Ishikawa (cell line): ENCODE measurements around the gene PARD3.

Experiments used
- CEBPB ChIP-seq: IDR thresholded peaks from 2 replicates; pipeline ENCODE4 v1.6.1; 2012
- CREB1 ChIP-seq: IDR thresholded peaks from 2 replicates; pipeline ENCODE4 v1.6.1; 2012; ENCODE audit warnings: low read depth
- EGR1 ChIP-seq: IDR thresholded peaks from 2 replicates; pipeline ENCODE4 v1.6.1; 2012
- EP300 ChIP-seq: IDR thresholded peaks from 2 replicates; pipeline ENCODE4 v1.6.1; 2012; ENCODE audit warnings: borderline replicate concordance
- FOXM1 ChIP-seq: IDR thresholded peaks from 2 replicates; pipeline ENCODE4 v1.6.1; 2012; ENCODE audit warnings: low read depth, borderline replicate concordance
- NFIC ChIP-seq: IDR thresholded peaks from 2 replicates; pipeline ENCODE4 v1.6.1; 2012
- RAD21 ChIP-seq: IDR thresholded peaks from 2 replicates; pipeline ENCODE4 v1.6.1; 2012; ENCODE audit warnings: low read depth
- TAF1 ChIP-seq: IDR thresholded peaks from 2 replicates; pipeline ENCODE4 v1.6.1; 2012; ENCODE audit warnings: low read depth, mild to moderate bottlenecking
- TCF12 ChIP-seq: IDR thresholded peaks from 2 replicates; pipeline ENCODE4 v1.6.1; 2012; ENCODE audit warnings: low read depth
- TEAD4 ChIP-seq: IDR thresholded peaks from 2 replicates; pipeline ENCODE4 v1.6.1; 2012
- YY1 ChIP-seq: IDR thresholded peaks from 2 replicates; pipeline ENCODE4 v1.6.1; 2012; ENCODE audit warnings: low read depth
- ZBTB7A ChIP-seq: IDR thresholded peaks from 2 replicates; pipeline ENCODE4 v1.6.1; 2012; ENCODE audit warnings: low read depth
- TF ChIP-seq, protein P1 (sequence below): IDR thresholded peaks from 2 replicates; pipeline ENCODE4 v1.6.1; 2012
- TF ChIP-seq, protein P2 (sequence below): IDR thresholded peaks from 2 replicates; pipeline ENCODE4 v1.6.1; 2012
- TF ChIP-seq, protein P3 (sequence below): IDR thresholded peaks from 2 replicates; pipeline ENCODE4 v1.6.1; 2012; ENCODE audit warnings: low read depth, mild to moderate bottlenecking

PARD3 gene

DNA sequence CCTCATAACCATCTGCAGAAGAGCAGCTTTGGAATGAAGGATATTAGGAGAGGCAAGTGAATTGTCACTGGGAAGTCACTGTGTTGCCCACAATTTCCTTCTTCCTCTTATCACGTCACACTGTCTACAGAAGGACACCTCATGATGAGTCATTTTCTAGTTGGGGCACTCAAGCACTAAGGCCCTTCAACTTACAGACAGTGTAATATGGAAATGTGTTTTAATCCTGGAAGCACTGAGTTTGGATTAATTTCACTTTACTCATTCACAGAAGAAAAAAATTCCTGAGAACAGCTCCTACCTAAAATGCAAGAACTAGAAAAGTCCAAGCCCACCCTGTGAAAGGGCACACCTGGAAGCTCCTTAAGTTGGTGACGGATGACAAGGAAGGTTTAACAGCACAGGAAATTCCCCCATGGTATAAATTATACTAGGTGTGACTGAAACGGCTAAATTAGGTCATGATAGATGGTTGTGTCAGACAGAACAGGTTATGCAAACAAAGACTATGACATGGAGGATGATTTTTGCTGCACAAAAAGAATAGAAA lies 56.6 kb downstream of the PARD3 start:
- no peak for TF ChIP-seq RAD21
- TF ChIP-seq, protein P1, sequence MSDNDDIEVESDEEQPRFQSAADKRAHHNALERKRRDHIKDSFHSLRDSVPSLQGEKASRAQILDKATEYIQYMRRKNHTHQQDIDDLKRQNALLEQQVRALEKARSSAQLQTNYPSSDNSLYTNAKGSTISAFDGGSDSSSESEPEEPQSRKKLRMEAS: no peak
- TF ChIP-seq FOXM1: peak; percentile 44; the same call in 1 of the 2 replicates
- TF ChIP-seq, protein P2, sequence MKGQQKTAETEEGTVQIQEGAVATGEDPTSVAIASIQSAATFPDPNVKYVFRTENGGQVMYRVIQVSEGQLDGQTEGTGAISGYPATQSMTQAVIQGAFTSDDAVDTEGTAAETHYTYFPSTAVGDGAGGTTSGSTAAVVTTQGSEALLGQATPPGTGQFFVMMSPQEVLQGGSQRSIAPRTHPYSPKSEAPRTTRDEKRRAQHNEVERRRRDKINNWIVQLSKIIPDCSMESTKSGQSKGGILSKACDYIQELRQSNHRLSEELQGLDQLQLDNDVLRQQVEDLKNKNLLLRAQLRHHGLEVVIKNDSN: peak; percentile 11; the same call in 1 of the 2 replicates
- TF ChIP-seq TAF1: no peak
- TF ChIP-seq EP300: peak; percentile 76; the same call in 1 of the 2 replicates
- TF ChIP-seq YY1: 0 out of 2 replicates have a peak, but pooled peaks have one; percentile 2
- TF ChIP-seq, protein P3, sequence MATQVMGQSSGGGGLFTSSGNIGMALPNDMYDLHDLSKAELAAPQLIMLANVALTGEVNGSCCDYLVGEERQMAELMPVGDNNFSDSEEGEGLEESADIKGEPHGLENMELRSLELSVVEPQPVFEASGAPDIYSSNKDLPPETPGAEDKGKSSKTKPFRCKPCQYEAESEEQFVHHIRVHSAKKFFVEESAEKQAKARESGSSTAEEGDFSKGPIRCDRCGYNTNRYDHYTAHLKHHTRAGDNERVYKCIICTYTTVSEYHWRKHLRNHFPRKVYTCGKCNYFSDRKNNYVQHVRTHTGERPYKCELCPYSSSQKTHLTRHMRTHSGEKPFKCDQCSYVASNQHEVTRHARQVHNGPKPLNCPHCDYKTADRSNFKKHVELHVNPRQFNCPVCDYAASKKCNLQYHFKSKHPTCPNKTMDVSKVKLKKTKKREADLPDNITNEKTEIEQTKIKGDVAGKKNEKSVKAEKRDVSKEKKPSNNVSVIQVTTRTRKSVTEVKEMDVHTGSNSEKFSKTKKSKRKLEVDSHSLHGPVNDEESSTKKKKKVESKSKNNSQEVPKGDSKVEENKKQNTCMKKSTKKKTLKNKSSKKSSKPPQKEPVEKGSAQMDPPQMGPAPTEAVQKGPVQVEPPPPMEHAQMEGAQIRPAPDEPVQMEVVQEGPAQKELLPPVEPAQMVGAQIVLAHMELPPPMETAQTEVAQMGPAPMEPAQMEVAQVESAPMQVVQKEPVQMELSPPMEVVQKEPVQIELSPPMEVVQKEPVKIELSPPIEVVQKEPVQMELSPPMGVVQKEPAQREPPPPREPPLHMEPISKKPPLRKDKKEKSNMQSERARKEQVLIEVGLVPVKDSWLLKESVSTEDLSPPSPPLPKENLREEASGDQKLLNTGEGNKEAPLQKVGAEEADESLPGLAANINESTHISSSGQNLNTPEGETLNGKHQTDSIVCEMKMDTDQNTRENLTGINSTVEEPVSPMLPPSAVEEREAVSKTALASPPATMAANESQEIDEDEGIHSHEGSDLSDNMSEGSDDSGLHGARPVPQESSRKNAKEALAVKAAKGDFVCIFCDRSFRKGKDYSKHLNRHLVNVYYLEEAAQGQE: no peak
- TF ChIP-seq TEAD4: peak; percentile 44; the same call in 1 of the 2 replicates
- peak; percentile 5; the same call in 1 of the 2 replicates for TF ChIP-seq CREB1
- TF ChIP-seq TCF12: peak; percentile 79
- no peak for TF ChIP-seq ZBTB7A
- TF ChIP-seq CEBPB: peak; percentile 43; the same call in 1 of the 2 replicates
- TF ChIP-seq NFIC: peak; percentile 17; the same call in 1 of the 2 replicates
- TF ChIP-seq EGR1: no peak

DNA sequence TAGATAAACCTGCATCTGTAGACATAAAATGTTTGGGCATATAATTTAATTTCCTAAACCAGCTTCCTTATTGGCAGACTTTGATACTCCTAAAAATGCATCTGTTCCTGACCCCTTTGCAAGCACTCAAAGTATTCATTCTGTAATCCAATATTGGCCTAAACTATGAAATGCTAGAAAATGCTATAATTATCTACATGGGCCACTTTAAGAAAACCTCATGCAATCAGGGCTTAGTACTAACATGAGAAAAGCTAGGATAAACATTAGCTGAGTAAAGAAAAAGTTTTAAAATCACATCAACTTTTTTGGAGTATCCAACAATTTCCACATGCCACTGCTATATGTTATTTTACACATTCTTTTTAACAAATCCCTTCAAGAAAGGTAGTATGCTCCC lies 57.2 kb downstream of the PARD3 start:
- TF ChIP-seq TCF12 (no peak), FOXM1 (no peak), TAF1 (no peak), ZBTB7A (no peak), CEBPB (no peak), YY1 (no peak), RAD21 (no peak), CREB1 (no peak), TEAD4 (no peak), EP300 (no peak), EGR1 (no peak), NFIC (no peak)
- TF ChIP-seq, protein P3: no peak
- TF ChIP-seq, protein P2: no peak
- TF ChIP-seq, protein P1: no peak

DNA sequence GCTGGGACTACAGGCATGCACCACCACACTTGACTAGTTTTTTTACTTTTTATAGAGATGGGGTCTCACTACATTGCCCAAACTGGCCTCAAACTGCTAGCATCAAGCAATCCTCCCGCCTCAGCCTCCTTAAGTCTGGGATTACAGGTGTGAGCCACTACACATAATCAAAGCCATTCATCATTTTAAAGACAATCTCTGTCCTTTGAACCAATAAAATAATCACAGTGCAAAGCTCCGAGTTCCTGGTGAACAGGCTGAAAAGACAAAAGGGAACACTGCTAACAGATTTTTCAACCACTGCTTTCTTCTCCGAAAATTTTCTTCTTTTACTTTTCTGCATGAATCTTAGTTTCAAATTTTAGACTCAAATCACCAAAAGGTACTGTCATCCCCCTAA lies 58.5 kb downstream of the PARD3 start:
- TF ChIP-seq TCF12: no peak
- TF ChIP-seq, protein P3: no peak
- no peak for TF ChIP-seq ZBTB7A
- TF ChIP-seq, protein P1: no peak
- no peak for TF ChIP-seq CEBPB
- TF ChIP-seq EP300: no peak
- TF ChIP-seq CREB1: no peak
- TF ChIP-seq, protein P2: no peak
